ENCODE measurements around the gene LCN6.

- peak; percentile 44 to 67 (median 56) for TF ChIP-seq CTCF (IDR thresholded peaks at IDR 0.05)
- TF ChIP-seq POLR2A (IDR thresholded peaks at IDR 0.05): no peak
Observed at GRCh38 chr9:136784249-136784996, 36.1 kb upstream of the LCN6 start.
